ENCODE data around the gene BMPR1A. TPM values are rescaled to one million over a fixed set of nuclear protein-coding genes. Genes with fewer than 3 reads are reported as not detected.

The BMPR1A gene
- total and polyA plus RNA-seq, 9 of the 15 experiments (the other 6 are each of a cell fraction or from before 2014, with no cell fraction given) = 1.6 to 17.5 (median 9.1) TPM

GRCh38 chr10:86775056-86775869 lies 18.8 kb downstream of the BMPR1A start (continued):
- TF ChIP-seq GTF3C2 (IDR thresholded peaks at IDR 0.05; ENCODE audit: borderline replicate concordance, extremely low read depth, insufficient read length) = no peak
- no peak for TF ChIP-seq ZKSCAN1 (IDR thresholded peaks at IDR 0.05; ENCODE audit: low read depth, low read length)
- no peak for TF ChIP-seq ZNF583 (CRISPR knock-in tag; IDR thresholded peaks at IDR 0.05)
- TF ChIP-seq E2F3 (CRISPR knock-in tag; IDR thresholded peaks at IDR 0.05) = no peak
- TF ChIP-seq EHMT2 (IDR thresholded peaks at IDR 0.05) = 0 out of 2 replicates have a peak, but pooled peaks have one; percentile 25
- no peak for TF ChIP-seq ZC3H4 (CRISPR knock-in tag; IDR thresholded peaks at IDR 0.05; ENCODE audit: borderline replicate concordance)
- TF ChIP-seq CEBPZ (IDR thresholded peaks at IDR 0.05; ENCODE audit: borderline replicate concordance, low read depth, low read length) = no peak
- no peak for TF ChIP-seq RBFOX2 (IDR thresholded peaks at IDR 0.05; ENCODE audit: low read depth, low read length)
- TF ChIP-seq SREBF2 (CRISPR knock-in tag; IDR thresholded peaks at IDR 0.05) = no peak
- no peak for TF ChIP-seq ZNF449 (CRISPR knock-in tag; IDR thresholded peaks at IDR 0.05)
- TF ChIP-seq ZNF217 (CRISPR knock-in tag; IDR thresholded peaks at IDR 0.05) = no peak
- no peak for TF ChIP-seq THRA (IDR thresholded peaks at IDR 0.05)
- no peak for TF ChIP-seq ZFX (CRISPR knock-in tag; IDR thresholded peaks at IDR 0.05)
- no peak for TF ChIP-seq SIX5 (IDR thresholded peaks at IDR 0.05; ENCODE audit: borderline replicate concordance in 1 of 2, insufficient read depth in 1 of 2, low read depth in 1 of 2, low read length in 2 of 2)
- no peak for TF ChIP-seq ELK1 (CRISPR knock-in tag; IDR thresholded peaks at IDR 0.05)
- peak; percentile 82 for TF ChIP-seq LEF1 (IDR thresholded peaks at IDR 0.05)
- no peak for TF ChIP-seq ZNF695 (CRISPR knock-in tag; IDR thresholded peaks at IDR 0.05)

All from K562 (cell line).